Esophagus squamous epithelium (tissue), 5 donors: Measurements from ENCODE around the gene TTC3. TPM values are rescaled to one million over a fixed set of nuclear protein-coding genes. Genes with fewer than 3 reads are reported as not detected.

Source experiments
- DNase-seq: peaks from one replicate; lab custom pipeline; 2025; lab: John Stamatoyannopoulos, UW
- H3K27ac ChIP-seq, 4 donors: fragments of 200-600 bp; sonication (generic); one replicate each; pipeline ENCODE4 v1.5.1; 2016 to 2019; ENCODE audit warnings: mild to moderate bottlenecking in 1 of 4
- H3K27me3 ChIP-seq, 4 donors: fragments of 200-600 bp; sonication (generic); 1 replicate in 3 of 4; 2 replicates in 1 of 4; pipeline versions ENCODE4 v1.5.1 to v1.6.0; 2017 to 2021; ENCODE audit warnings: antibody characterized with exemption in 1 of 4
- H3K36me3 ChIP-seq, 3 donors: fragments of 200-600 bp; sonication (generic); one replicate each; pipeline ENCODE4 v1.5.1; 2016 to 2019
- H3K4me1 ChIP-seq, 3 donors: fragments of 200-600 bp; sonication (generic); one replicate each; pipeline ENCODE4 v1.5.1; 2017 to 2019
- H3K4me3 ChIP-seq, 4 donors: fragments of 200-600 bp; sonication (generic); 1 replicate in 3 of 4; 2 replicates in 1 of 4; pipeline ENCODE4 v1.5.1; 2016 to 2019; ENCODE audit warnings: mild to moderate bottlenecking in 2 of 4, moderate library complexity in 1 of 4
- H3K9me3 ChIP-seq, 3 donors: fragments of 200-600 bp; sonication (generic); one replicate each; pipeline ENCODE4 v1.5.1; 2016 to 2019
- POLR2A ChIP-seq, 4 donors: fragments of 450-650 bp; IDR thresholded peaks; one replicate each; pipeline ENCODE4 v1.6.1; 2017; ENCODE audit warnings: antibody characterized with exemption in 4 of 4, mild to moderate bottlenecking in 4 of 4, moderate library complexity in 3 of 4
- WGBS, 2 donors: methylation state at CpG; one replicate each; pipeline ENCODE4 v1.1.5; 2018; 5-methylcytosine and 5-hydroxymethylcytosine counted together
- intact Hi-C: fragments of 100-400 bp; cut with DNase I; formaldehyde crosslinking; loops from one replicate; pipeline ENCODE4 v1.15.0; 2022
- total RNA-seq, 4 donors: library from RNA; depleted of rRNA; stranded (reverse); fragments of >200 nt; gene quantifications; one replicate each; pipeline ENCODE4 v1.1.0, GENCODE V29; 2016
- TF ChIP-seq, protein P1 (sequence below), 6 experiments: fragments of 450-650 bp in 4 of 6; fragments of 200-600 bp in 2 of 6; sonication (generic) in 2 of 6; IDR thresholded peaks; one replicate each; pipeline ENCODE4 v1.5.1; 2016 to 2019; ENCODE audit warnings: antibody characterized with exemption in 6 of 6, mild to moderate bottlenecking in 4 of 6, moderate library complexity in 4 of 6
- donor health status: DM: yes; HTN: yes; CAD: no.

TTC3 gene
- total RNA-seq, 4 donors from 2014 or later: 41.2 to 80.1 (median 64.1) TPM

DNA sequence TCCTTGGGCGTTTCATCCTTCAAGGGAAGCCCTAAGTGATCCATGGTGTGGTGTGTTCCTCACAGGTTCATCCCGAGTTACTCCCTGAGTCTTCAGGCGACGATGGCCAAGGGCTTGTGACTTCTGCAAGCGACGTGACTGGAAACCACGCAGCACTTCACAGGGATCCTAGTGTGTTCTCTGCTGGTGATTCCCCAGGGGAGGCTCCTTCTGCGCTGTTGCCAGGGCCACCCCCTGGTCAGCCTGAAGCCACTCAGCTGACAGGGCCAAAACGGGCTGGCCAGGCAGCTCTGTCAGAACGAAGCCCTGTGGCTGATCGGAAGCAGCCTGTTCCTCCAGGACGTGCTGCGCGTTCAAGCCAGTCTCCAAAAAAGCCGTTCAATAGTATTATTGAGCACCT is 122.6 kb downstream of the TTC3 start:
- no peaks in the 10 kb centered on the region for H3K9me3 ChIP-seq
- H3K36me3 ChIP-seq: peaks cover 0 to 96% (median 5%) of the 10 kb centered on the region in 3 donors
- WGBS, 2 donors: 82 to 87% methylated on average over 1 to 6 of the region's 15 CpGs
- no peak overlapping the region for H3K27ac ChIP-seq
- TF ChIP-seq POLR2A (IDR thresholded peaks at IDR 0.05): no peak
- TF ChIP-seq, protein P1, sequence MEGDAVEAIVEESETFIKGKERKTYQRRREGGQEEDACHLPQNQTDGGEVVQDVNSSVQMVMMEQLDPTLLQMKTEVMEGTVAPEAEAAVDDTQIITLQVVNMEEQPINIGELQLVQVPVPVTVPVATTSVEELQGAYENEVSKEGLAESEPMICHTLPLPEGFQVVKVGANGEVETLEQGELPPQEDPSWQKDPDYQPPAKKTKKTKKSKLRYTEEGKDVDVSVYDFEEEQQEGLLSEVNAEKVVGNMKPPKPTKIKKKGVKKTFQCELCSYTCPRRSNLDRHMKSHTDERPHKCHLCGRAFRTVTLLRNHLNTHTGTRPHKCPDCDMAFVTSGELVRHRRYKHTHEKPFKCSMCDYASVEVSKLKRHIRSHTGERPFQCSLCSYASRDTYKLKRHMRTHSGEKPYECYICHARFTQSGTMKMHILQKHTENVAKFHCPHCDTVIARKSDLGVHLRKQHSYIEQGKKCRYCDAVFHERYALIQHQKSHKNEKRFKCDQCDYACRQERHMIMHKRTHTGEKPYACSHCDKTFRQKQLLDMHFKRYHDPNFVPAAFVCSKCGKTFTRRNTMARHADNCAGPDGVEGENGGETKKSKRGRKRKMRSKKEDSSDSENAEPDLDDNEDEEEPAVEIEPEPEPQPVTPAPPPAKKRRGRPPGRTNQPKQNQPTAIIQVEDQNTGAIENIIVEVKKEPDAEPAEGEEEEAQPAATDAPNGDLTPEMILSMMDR (IDR thresholded peaks at IDR 0.05): no peak
- no peaks in the 10 kb centered on the region for H3K27me3 ChIP-seq
- intact Hi-C loops: no loop called here
- peaks cover 0 to 7% (median 0%) of the 10 kb centered on the region in 3 donors for H3K4me1 ChIP-seq
- no peak overlapping the region for H3K4me3 ChIP-seq
- no peak for DNase-seq

DNA sequence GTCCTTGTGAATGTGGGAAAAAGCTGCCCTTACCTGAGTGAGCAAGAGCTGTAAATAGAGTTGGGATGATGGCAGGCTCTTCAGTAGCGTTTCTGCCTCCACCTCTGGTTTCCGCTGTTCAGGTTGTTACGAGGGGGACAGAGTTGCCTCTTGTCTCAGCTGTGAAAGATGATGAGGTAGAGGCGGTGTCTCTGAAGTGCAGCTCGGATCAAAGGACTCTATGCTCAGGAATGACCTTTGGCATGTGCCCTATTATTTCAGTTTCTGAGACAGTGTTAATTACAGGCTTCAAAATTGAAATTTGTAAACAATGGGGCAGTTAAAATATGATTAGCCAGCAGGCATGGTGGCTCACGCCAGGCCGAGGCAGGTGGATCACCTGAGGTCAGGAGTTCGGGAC is 123.8 kb downstream of the TTC3 start:
- Histone ChIP-seq H3K9me3 (no peaks in the 10 kb centered on the region), H3K4me1 (peaks cover 0 to 7% (median 0%) of the 10 kb centered on the region in 3 donors), H3K4me3 (no peak overlapping the region), H3K27me3 (no peaks in the 10 kb centered on the region), H3K27ac (no peak overlapping the region), H3K36me3 (peaks cover 0 to 97% (median 5%) of the 10 kb centered on the region in 3 donors)
- no peak for DNase-seq
- TF ChIP-seq, protein P1 (IDR thresholded peaks at IDR 0.05): no peak
- TF ChIP-seq POLR2A (IDR thresholded peaks at IDR 0.05): no peak
- intact Hi-C loops: no loop called here
- 93 to 94% methylated on average over 8 of the region's 8 CpGs for WGBS, 2 donors

DNA sequence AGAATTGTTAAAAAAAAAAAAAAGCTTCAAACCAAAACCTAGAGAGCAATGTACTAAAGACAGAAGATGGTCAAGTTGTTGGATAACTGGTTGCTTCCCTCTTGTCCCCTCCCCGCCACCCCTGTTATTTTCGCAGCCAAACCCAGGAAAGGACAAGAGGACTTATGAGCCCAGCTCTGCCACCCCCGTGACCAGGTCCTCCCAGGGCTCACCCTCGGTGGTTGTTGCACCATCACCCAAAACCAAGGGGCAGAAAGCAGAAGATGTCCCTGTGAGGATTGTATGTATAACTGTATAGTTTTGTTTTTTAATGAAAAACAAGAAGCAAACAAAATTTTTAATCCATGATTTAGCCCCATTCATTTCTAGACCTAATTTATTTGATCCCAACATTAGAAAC is 124.7 kb downstream of the TTC3 start:
- no peak overlapping the region for H3K4me3 ChIP-seq
- H3K36me3 ChIP-seq: peaks cover 0 to 97% (median 5%) of the 10 kb centered on the region in 3 donors
- DNase-seq: no peak
- intact Hi-C loops: no loop called here
- 84 to 93% methylated on average over 4 of the region's 4 CpGs for WGBS, 2 donors
- no peak overlapping the region for H3K27ac ChIP-seq
- H3K4me1 ChIP-seq: peaks cover 0 to 7% (median 0%) of the 10 kb centered on the region in 3 donors
- H3K27me3 ChIP-seq: no peaks in the 10 kb centered on the region
- TF ChIP-seq POLR2A (IDR thresholded peaks at IDR 0.05): no peak
- TF ChIP-seq, protein P1 (IDR thresholded peaks at IDR 0.05): no peak
- H3K9me3 ChIP-seq: no peaks in the 10 kb centered on the region

DNA sequence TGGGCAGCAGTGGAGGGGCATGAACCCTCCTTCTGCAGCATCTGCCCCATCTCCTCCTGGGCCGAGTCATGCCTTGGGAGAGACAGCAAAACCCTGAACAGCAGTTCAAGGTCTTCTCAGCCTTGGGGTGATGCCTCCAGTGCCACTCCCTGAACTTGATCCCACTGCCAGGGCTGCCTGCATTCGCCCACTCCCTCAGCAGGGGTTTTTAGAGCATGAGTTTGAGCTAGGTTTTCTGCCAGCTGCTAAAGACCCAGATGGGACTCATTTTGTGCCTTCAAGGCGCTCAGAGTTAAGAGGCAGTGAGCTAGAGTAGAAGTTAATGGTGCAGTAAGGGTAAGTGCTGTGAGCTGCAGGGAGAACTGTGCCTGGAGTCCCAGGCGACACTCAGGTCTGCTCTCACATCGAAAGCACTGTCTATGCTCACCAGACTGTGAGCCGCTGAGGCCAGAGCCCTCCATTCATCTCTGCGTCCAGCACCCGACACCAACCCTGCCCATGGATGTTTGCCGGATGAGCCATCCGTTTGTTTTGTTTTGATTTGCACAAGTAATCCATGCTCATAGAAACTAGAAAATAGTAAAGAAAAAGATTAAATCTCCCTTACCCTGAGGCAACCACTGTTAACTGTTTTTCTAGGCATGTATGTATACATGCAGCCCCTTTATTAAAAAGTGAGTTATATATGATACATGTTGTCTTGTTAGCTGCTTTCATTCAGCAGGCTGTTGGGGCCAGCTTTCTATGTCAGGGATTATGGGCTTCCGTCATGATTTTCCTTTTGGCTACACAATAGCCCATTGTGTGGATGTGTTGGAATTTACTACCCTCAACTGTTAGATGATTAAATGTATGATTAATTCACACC is 126.2 kb downstream of the TTC3 start:
- Histone ChIP-seq H3K27ac (no peak overlapping the region), H3K36me3 (peaks cover 0 to 89% (median 5%) of the 10 kb centered on the region in 3 donors), H3K4me3 (no peak overlapping the region), H3K27me3 (no peaks in the 10 kb centered on the region), H3K9me3 (no peaks in the 10 kb centered on the region), H3K4me1 (peaks cover 0 to 7% (median 0%) of the 10 kb centered on the region in 3 donors)
- no peak for DNase-seq
- intact Hi-C loops: no loop called here
- TF ChIP-seq, protein P1 (IDR thresholded peaks at IDR 0.05): no peak
- no peak for TF ChIP-seq POLR2A (IDR thresholded peaks at IDR 0.05)
- 62 to 75% methylated on average over 9 to 10 of the region's 11 CpGs for WGBS, 2 donors
